SHP77 (cell line): ENCODE results near the gene HOXB8.
A peak's percentile ranks its signal among the peaks of the same experiment; 100 is the strongest.

Experiments
- DNase-seq, 2 experiments: peaks; one replicate each; lab custom pipeline; 2025; lab: John Stamatoyannopoulos, UW

The HOXB8 gene

DNA sequence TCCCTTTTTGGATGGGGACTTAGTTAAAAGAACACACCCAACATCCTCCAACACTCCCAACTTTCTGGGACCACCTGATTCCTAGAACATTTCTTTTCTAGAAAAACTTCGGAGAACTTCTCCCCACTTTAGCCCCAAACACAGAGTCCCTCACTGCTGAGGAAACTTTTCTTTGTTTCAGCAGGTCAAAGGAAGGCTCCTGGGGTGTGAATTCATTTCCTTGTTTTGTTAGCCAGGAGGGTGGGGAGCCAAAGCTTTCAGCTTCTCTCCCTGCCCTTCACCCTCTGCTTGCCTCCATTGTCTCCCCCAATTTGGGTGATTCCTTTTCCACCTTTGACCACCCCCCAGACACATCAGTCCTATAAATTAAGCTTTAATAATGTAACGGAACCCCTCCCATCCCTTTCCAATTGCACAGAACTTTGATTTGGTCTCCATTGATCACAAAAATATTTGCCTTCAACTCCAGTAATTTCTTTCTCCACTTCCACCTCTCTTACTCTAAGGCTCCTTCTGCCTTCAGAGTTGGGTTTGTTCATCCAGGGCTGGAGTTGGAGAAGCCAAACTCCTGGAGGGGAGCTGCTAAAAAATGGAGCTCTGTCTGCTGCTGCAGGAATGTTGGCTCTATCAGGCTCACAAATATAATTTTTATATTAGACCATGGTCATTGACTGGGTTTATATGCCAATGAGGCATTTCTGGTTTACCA lies 47.3 kb downstream of the HOXB8 start:
- DNase-seq, result no peak

- DNase-seq, result no peak
These were observed 47.9 kb downstream of the HOXB8 start for GRCh38 chr17:48567209-48567608.

DNA sequence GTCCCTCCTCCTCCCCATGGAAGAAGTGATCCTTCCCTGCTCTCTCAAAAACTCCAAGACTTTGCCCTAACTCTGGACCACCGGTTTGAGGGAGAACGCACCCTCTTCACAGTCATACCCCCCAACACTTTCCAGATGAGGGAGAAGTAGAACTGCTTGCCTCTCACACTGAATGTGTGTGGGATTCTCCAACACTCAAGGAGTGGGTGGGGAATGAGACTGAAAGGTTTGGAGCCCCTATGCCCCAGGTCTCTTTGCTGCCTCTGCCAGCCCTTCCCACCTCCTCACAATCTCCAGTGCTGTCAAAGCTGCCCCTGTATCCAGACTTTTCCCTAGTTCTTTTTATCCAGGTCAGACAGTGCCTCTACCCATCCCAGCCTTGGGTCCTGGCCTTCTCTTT lies 48.4 kb downstream of the HOXB8 start:
- no peak for DNase-seq

DNA sequence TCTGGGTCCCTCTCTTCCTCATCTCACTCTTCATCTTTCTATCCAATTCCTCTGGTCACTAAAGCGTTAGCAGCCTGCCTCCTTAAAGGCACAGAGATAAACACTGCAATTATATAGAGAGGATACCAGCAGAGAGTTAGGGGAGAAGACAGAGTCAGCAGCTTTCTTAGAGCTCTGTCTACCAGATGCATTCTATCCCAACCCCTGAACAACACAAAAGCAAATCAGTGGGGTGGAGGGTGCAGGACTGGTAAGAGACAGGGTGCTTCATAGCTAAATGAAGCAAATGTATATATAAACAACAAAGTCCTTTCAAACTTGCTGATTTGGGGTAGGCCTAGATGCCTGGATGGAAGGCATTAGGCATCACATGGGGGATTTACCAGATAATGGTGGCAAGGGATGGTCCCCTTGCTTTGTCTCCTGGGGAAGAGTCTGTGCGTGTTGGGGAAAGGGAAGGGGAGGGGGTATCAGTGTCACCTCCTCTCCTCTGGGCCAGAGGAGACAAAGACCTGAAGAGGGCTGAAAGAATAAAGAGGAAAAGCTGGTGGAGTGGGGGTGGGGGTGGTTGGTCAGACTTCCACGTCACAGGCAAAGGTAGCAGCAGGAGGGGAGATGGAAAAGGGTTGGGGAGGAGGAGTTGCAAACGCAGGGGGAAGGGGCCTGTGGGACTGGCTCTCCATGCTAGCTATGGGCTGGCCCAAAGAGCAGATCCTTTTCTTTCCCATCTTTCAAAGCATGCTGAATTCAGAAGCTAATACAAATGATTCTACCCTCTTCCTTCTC lies 49.0 kb downstream of the HOXB8 start:
- DNase-seq, result no peak

- no peak for DNase-seq
These were observed 50.0 kb downstream of the HOXB8 start for GRCh38 chr17:48565022-48565554.

DNA sequence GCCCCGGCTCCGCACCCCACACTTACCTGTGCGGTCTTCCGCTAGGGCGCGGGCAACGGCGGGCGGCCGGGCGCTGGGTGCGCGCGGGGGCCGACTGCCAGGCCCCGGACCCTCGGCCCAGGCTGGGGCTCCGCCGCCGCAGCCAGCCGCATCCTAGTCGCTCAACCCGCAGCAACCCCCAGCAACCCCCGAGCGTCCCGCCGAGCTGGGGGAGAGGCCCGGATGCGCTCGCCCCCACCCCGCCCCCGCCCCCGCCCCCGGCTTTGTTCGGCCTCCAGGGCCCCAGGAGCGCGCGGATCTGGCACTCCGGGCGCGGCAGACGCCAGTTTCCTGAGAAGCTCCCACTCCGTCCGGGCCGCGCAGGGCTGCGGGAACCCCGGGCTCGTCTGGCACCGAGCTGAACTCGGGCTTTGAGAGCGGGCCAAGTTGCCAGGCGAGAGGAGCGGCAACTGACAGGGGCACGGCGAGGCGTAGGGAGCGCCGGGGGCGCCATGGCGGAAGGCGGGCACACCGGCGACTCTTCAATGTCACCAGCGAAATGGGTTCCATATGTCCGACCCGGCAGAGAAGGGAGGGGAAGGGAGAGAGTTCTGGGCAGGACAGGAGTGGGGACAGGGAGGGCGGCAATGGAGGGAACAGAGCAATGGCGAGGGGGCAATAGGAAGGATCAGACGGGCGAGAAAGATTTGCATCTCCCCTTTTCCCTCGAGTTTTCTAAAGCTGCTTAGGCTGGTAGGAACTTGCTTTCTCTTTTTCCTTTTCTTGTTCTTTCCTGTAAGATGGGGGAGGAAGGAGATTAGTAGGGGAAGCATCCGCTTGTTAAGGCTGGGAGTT lies 50.7 kb downstream of the HOXB8 start:
- no peak for DNase-seq

DNA sequence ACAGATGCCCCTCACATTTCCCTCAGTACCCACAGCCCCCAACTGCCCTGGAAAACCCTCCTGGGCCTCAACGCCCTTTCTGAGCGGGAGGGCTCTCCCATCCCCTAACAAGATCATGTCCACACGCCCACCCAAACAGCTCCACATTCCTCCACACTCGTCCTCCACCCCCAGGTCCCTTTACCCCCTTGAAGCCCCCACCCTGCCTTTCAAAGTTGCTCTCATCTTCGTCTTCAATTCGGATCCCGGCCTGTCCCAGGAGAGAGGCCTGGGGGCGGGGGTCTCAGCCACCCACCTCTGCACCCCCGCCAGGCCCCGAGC lies 51.3 kb downstream of the HOXB8 start:
- DNase-seq, result no peak

DNA sequence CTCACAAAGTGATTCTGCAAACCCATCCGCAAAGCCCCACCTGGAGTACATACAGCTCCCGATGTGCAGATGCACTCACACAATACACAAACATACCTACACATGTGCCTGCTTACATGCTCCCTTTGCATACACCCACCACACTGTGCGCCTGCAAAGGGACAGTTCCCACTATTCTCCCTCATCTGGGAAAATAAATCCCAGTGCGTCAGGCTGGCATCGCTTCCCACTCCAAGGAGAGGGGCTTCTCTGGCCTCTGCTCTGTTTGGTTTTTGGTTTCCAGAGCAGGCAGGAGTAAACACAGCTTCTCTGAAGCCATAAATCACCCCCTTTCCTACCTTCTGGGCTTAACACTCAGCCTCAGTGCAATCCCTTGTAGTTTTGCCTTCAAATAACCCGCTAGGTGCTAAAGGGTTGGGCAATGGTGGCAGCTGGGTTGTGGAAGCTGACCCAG lies 51.7 kb downstream of the HOXB8 start:
- peak; percentile 25 to 31 for DNase-seq

DNA sequence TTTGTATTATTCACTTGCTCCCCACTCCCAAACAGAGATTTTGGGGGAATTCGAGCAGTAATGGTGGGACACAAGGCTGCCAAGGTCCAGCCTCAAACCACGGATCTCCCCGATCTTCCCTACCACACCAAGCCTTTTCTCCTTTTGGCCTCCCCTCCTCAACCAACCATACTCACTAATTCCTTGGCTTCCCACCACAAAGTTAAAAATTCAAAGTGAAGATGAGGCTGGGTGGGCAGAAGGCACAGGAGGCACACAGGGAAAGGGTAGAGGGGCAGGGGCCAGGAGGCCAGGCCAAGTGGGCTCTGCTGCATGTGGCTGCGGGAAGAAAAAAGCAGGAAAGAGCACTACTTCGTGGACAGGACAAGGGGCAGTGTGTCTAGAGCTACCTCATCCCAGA lies 52.2 kb downstream of the HOXB8 start:
- no peak for DNase-seq
